GM06990 (cell line): ENCODE data around the gene MRPL21.
"Not testable (repeated sequence)": the region's sequence is repeated elsewhere in the genome, so short reads cannot be mapped to it uniquely, and the experiment has no call there.

ENCODE experiments used
- DNase-seq: peaks from one replicate; pipeline ENCODE4 v3.0.0-alpha.2; 2011; ENCODE audit not compliant: insufficient read length; ENCODE audit errors: extremely low read depth
- H3K27me3 ChIP-seq: replicated peaks from 2 replicates; pipeline ENCODE4 v1.6.0; 2011; ENCODE audit warnings: low read length; ENCODE audit not compliant: control insufficient read depth, insufficient read depth
- H3K36me3 ChIP-seq: 2 replicates; pipeline ENCODE4 v1.5.1; 2011; ENCODE audit warnings: low read length; ENCODE audit not compliant: control insufficient read depth, insufficient read depth
- H3K4me3 ChIP-seq: replicated peaks from 2 replicates; pipeline ENCODE4 v1.5.1; 2011; ENCODE audit warnings: low read depth, mild to moderate bottlenecking, control low read depth, low read length
- TF ChIP-seq, protein P1 (sequence below): IDR thresholded peaks from 2 replicates; pipeline ENCODE4 v1.5.1; 2011; ENCODE audit warnings: low read length, control low read depth, mild to moderate bottlenecking, inconsistent platforms; ENCODE audit not compliant: insufficient read depth, poor library complexity, severe bottlenecking

The MRPL21 gene

DNA sequence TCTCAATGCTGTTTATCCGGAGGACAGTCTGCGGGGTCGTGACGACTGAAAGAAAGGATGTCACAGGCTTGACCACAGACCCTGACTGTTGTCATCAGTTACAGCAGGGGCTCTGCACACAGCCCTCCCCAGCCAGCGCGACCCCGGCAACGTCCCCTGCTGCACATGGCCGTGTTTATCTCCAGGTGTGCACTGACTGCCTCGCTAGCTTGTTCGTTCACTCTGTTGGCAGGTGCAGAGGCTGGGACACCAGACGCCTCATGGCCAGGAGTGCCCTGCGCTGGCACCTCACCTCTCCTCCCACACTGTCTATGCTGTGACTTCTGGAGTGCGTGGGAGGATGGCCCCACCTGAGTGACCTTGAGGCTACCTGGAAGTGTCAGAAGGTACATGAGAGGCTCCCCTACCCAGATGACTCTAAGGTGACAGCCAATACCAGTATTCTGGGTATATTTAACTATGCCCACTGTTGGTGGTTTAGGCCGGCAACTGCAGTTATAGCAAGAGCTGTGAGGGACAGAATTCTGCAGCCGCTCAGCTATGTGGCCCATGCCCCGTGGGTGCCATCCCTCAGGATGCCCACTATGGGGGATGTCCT, 12.2 kb downstream of the MRPL21 start:
- no peak for DNase-seq
- H3K27me3 ChIP-seq = no peaks in the 10 kb centered on the region
- no peak overlapping the region for H3K4me3 ChIP-seq
- peaks cover 30% of the 10 kb centered on the region for H3K36me3 ChIP-seq
- TF ChIP-seq, protein P1, sequence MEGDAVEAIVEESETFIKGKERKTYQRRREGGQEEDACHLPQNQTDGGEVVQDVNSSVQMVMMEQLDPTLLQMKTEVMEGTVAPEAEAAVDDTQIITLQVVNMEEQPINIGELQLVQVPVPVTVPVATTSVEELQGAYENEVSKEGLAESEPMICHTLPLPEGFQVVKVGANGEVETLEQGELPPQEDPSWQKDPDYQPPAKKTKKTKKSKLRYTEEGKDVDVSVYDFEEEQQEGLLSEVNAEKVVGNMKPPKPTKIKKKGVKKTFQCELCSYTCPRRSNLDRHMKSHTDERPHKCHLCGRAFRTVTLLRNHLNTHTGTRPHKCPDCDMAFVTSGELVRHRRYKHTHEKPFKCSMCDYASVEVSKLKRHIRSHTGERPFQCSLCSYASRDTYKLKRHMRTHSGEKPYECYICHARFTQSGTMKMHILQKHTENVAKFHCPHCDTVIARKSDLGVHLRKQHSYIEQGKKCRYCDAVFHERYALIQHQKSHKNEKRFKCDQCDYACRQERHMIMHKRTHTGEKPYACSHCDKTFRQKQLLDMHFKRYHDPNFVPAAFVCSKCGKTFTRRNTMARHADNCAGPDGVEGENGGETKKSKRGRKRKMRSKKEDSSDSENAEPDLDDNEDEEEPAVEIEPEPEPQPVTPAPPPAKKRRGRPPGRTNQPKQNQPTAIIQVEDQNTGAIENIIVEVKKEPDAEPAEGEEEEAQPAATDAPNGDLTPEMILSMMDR = no peak

DNA sequence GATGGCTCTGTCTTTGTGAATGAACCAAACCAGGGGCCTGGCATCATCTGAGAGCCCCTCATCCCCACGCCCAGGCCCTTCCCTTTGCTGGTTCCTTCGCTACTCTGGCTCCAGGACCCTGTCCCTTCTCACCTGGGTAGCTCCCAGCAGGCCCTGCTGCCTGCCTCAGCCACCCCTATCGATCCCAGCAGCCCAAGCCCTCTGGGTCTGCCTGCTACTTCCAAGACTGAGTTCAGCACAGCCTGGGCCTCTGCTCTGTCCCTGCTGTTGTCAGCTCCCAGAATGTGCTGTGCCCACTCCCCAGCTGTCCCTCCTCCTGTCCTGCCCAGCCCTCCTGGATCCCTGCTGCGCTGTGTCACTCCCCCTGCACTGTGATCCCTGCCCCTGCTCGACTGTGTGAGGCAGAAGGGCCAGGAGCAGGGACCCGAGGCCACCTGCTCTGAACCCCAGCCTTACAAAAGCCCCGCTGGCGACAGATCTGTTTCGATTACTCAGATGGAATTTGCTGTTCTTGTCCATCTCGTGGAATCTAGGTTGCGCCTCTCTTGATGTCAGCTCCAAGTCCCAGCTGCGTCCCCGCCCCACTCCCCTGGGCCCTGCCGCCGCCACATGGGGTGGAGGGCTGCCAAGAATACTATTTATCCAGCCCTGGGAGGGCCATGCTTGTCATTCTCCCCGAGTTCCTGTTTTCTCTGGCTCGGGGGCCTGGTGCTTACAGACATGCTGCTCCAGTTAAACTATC, 13.0 kb downstream of the MRPL21 start:
- DNase-seq = no peak
- peaks cover 27% of the 10 kb centered on the region for H3K36me3 ChIP-seq
- H3K4me3 ChIP-seq = no peak overlapping the region
- H3K27me3 ChIP-seq = no peaks in the 10 kb centered on the region
- TF ChIP-seq, protein P1 = no peak

DNA sequence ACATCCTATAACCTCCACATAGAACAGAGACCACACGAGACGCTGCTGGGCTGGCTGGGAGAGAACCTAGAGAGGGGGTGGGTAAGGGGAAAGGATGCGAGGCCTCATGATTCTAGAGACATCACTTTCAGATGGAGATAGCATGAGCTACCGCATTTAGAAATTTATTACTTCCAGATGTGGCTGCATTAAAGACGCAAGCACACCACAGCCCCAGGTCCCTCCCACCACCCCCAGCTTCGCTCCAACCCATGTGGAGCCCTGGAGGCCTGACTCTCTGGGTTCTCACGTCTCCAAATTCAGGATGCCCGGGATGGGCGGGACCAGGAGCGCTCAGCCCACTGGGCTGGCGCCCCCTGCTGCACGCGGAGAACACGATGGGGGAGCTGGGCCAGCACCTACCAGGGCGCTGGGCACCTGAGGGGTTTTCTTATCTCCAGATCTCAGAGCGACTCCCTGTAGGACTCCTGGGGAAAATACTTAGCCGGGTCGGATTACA, 13.6 kb downstream of the MRPL21 start:
- DNase-seq = no peak
- H3K27me3 ChIP-seq = no peaks in the 10 kb centered on the region
- H3K36me3 ChIP-seq = peaks cover 25% of the 10 kb centered on the region
- TF ChIP-seq, protein P1 = peak; percentile 31
- H3K4me3 ChIP-seq = no peak overlapping the region

DNA sequence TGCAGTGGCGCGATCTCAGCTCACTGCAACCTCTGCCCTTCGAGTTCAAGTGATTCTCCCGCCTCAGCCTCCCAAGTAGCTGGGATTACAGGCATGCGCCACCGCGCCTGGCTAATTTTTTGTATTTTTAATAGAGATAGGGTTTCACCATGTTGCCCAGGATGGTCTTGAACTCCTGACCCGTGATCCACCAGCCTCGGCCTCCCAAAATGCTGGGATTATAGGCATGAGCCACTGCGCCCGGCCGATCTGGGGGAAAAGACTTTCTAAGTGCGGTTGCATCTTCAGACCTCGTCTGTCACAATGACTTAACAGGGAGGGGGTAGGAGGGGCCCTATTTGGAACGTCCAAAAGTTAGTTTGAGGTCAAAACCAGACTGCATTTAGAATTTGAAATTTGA, 18.8 kb downstream of the MRPL21 start:
- DNase-seq, H3K4me3 ChIP-seq, H3K27me3 ChIP-seq, H3K36me3 ChIP-seq: not testable (repeated sequence)

DNA sequence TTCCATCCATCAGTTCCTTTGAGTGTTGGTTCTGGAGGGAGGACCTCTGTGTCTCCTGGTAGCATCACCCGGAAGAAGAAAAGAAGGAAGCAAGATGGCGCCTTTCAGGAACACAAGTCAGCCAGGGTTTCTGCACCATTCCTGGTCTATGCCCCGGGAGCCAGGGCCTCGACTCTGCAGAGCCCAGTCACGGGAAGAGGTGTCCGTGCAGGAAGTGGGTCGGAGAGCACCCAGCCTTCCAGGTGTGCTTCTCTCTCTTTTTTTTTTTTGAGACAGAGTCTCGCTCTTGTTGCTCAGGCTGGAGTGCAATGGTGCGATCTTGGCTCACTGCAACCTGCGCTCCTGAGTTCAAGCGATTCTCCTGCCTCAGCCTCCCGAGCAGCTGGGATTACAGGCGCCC, 21.2 kb downstream of the MRPL21 start:
- H3K4me3 ChIP-seq = no peak overlapping the region
- TF ChIP-seq, protein P1 = no peak
- no peaks in the 10 kb centered on the region for H3K27me3 ChIP-seq
- no peak for DNase-seq
- no peaks in the 10 kb centered on the region for H3K36me3 ChIP-seq

DNA sequence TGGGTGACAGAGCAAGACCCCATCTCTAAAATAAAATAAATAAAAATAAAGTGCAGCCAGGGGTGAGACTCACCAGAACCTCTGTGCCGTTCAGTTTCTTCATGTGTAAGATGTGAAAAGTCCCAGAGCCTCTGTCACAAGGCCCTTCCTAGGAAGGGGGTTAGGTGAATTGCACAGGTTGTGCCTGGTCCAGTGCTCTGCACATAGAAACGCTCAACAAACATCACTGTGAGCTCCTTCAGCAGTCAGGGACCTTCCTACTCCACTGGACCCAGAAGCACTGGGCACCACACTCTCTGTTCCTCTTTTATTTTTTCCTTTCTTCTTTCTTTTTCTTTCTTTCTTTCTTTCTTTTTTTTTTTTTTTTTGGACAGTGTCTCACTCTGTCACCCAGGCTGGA, 22.3 kb downstream of the MRPL21 start:
- TF ChIP-seq, protein P1 = no peak
- Histone ChIP-seq H3K27me3 (no peaks in the 10 kb centered on the region), H3K36me3 (no peaks in the 10 kb centered on the region), H3K4me3 (no peak overlapping the region)
- DNase-seq = no peak
